Astrocyte of the cerebellum (primary cell): ENCODE data around the gene PACS2.

Source experiments
- DNase-seq: peaks from one replicate; pipeline ENCODE4 v3.0.0-alpha.2; 2011; ENCODE audit warnings: low read depth
- H3K4me3 ChIP-seq: 2 replicates; pipeline ENCODE4 v1.5.1; 2011; ENCODE audit warnings: mild to moderate bottlenecking, low read depth, low read length, moderate library complexity
- in situ Hi-C: cut with HindIII; loops from 2 replicates; pipeline ENCODE4 v1.10.0; 2017; ENCODE audit warnings: low sequenced_read_pairs
- TF ChIP-seq, protein P1 (sequence below): IDR thresholded peaks from 2 replicates; pipeline ENCODE4 v1.5.1; 2012; ENCODE audit warnings: low read length, low read depth, moderate library complexity, mild to moderate bottlenecking; ENCODE audit errors: missing control alignments

PACS2 gene

DNA sequence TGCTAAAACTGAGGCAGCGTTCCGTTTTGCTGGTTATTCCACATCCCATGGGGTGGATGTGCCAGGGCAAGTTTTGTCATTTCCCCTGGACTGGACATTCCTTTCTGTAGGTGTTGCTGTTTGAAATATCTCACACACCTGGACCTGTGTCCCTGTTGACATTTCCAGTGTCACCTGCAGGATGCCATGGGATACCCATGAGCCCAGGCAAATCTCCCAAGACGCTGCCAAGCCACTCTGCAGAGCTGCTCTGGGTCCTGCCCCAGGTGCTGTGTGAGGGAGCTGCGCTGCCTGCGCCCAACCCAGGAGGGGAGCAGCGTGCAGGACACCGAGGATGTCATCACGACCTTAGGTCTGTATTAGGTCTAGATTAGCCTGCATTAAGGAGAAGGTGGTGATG lies 5.2 kb upstream of the PACS2 start:
- H3K4me3 ChIP-seq = no peak overlapping the region
- in situ Hi-C loops = no loop called here
- TF ChIP-seq, protein P1, sequence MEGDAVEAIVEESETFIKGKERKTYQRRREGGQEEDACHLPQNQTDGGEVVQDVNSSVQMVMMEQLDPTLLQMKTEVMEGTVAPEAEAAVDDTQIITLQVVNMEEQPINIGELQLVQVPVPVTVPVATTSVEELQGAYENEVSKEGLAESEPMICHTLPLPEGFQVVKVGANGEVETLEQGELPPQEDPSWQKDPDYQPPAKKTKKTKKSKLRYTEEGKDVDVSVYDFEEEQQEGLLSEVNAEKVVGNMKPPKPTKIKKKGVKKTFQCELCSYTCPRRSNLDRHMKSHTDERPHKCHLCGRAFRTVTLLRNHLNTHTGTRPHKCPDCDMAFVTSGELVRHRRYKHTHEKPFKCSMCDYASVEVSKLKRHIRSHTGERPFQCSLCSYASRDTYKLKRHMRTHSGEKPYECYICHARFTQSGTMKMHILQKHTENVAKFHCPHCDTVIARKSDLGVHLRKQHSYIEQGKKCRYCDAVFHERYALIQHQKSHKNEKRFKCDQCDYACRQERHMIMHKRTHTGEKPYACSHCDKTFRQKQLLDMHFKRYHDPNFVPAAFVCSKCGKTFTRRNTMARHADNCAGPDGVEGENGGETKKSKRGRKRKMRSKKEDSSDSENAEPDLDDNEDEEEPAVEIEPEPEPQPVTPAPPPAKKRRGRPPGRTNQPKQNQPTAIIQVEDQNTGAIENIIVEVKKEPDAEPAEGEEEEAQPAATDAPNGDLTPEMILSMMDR = no peak
- DNase-seq = no peak

DNA sequence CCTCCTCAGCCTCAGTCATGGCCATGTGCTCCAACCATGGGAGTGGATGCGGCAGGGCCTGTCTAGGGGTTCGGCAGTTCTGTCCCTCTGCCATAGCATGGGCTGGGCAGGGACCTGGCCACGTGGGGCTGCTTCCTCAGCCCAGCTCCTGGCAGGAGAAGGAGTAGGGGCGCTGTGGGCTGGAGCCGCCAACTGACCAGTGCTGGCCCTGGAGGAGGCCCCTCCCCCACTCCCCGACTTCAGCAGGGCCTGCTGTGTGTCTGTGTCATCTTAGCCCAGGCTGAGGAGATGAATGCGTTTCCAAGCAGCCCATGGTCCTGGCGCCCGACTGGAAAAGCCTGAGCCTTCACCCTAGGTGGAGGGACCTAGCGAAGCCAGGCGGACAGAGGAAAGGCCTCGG lies 2.7 kb upstream of the PACS2 start:
- in situ Hi-C loops = no loop called here
- H3K4me3 ChIP-seq = no peak overlapping the region
- TF ChIP-seq, protein P1 = no peak
- no peak for DNase-seq

DNA sequence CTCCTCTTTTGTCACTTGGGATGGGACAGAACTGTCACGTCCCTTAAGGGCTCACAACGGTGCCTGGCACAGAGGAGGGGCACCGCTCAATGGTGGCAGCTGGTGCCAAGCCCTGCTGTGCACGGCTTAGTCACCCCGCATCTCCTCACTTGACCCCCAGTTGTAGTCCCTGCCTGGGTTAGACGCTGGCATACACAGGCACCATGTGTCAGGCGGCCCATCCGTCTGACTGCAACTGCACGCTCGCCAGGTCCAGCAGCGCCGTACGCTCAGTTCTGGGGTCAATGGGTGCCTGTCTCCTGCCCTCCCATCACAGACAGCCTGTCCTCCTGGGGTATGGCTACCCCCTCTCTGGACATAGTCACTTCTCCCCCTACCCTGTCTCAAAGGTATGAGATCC lies 1.6 kb upstream of the PACS2 start:
- no peak for DNase-seq
- no peak overlapping the region for H3K4me3 ChIP-seq
- in situ Hi-C loops = no loop called here
- TF ChIP-seq, protein P1 = no peak

DNA sequence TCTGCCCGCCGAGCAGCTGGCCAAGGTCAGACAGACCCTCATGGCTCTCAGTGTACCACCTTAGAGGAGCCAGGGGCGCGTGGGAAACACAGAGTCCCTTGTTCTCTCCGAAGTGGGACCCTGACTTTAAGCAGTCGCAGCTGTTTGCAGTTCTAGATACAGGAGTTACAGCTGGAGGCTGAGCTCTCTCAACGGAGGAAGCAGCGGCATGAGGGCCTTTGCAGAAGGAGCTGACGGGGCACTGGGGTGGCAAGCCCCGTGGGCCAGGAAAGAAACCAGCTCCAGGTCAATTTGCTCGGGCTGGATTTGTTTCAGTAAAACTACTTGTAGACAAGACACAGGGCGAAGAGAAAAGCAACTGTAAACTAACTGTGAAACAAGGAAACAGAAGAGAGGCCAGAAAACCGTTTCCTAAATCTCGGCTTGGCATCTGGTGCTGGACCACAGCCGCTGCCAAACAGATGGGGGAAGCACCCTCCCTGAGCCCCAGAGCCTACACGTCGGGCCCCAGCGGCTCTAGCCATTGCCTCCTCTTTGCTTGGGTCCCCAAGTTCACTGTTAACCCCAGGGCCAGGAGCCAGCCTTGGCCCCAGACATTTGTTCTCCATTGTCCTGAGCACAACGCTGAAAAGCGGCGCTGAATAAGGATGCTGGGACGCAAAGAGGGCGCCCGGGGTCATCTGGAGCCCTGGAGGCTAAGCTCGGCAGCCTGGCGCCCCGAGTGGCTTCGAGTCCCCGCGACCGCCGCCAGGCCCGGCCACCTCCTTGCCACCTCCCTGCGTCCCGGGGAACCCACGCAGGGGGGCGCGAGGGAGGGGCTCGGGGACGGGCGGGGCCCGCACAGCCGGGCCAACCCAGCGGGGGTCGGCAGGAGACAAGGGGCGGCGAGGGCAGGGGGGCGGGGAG lies 914 bp upstream of the PACS2 start:
- no peak for DNase-seq
- TF ChIP-seq, protein P1 = no peak
- in situ Hi-C loops = no loop called here
- H3K4me3 ChIP-seq = peak overlapping the region; percentile 42

DNA sequence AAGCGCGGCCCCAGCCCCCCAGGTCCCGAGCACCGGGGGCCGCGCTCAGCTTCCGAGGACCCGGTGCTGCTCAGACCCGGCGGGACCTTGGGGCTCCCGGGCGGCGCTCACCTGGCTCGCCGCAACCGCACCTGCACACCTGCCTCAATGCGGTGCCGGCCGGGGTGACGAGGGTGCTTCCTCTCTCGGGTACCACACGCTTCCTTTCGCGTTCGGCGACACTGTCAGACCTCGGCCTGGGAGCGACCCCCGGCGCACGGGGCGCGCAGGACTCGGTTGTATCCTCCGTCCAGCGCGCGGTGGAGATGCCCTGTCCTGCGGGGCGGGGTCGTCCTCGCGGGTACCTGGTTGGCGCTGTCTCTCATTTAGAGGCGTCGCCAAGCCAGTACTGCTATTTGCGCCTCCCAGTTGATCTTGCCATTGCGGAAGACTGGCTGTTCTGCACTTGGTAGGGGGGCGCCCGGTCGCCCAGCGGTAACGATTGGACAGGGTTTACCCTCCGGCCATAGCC lies 718 bp downstream of the PACS2 start:
- in situ Hi-C loops = no loop called here
- TF ChIP-seq, protein P1 = no peak
- H3K4me3 ChIP-seq = peak overlapping the region; percentile 64
- no peak for DNase-seq

DNA sequence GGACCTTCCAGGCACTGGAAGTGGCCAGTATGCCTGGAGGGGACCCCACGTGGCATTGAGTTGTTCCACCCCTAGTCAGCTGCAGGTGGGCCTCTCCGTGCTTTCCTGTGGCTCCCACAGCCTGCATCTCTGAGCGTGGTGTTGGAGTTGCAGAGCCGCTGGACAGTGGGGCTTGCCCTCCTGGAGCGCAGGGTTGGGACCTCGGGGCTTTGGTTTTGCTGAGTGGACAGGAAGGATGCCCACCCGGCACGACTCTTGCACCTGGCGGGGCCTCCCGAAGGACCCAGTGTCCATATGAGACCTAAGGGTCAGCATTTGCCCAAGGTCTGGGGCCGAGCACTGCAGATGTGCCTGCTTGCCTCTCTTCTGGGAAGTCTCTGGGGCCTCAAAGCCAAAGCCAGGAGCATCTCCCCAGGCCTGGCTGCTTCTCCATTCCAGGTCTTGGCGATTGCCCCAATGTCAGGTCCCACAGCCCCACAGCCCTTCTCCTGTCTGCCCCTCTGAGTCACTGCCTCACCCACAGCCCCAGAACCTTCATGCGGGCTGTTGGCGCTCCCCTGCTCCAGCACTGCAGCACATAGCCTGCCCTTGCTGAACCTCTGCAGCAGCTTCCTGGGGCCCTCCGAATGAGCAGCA lies 1.5 kb downstream of the PACS2 start:
- DNase-seq = no peak
- H3K4me3 ChIP-seq = peak overlapping the region; percentile 64
- TF ChIP-seq, protein P1 = no peak
- in situ Hi-C loops = no loop called here
